Stimulated activated CD4-positive, alpha-beta T cell treated with anti-CD3 and anti-CD28 coated beads, TNF-alpha, amount 100 ng/mL, for 1 hour (primary cell): ENCODE measurements around the gene B3GALT6.
"Not testable (repeated sequence)": the region's sequence is repeated elsewhere in the genome, so short reads cannot be mapped to it uniquely, and the experiment has no call there.

ENCODE experiments used
- DNase-seq, 3 donors: peaks; one replicate each; pipeline ENCODE4 v3.0.0-alpha.2; 2020; ENCODE audit warnings: low read depth in 3 of 3, low spot score in 1 of 3

Gene B3GALT6

GRCh38 chr1:1242461-1243265 is 10.6 kb downstream of the B3GALT6 start:
- DNase-seq: no peak

GRCh38 chr1:1243266-1243660 is 11.2 kb downstream of the B3GALT6 start:
- no peak for DNase-seq

- no peak for DNase-seq
These were observed 11.8 kb downstream of the B3GALT6 start for GRCh38 chr1:1243807-1244191.

GRCh38 chr1:1244192-1244811 is 12.3 kb downstream of the B3GALT6 start:
- DNase-seq: no peak

- DNase-seq: no peak
These were observed 13.3 kb downstream of the B3GALT6 start for GRCh38 chr1:1245178-1245816.

GRCh38 chr1:1245817-1246576 is 14.0 kb downstream of the B3GALT6 start:
- no peak for DNase-seq

GRCh38 chr1:1246577-1247340 is 14.7 kb downstream of the B3GALT6 start, which contains the start of gene C1QTNF12:
Gene C1QTNF12 (minus strand): TSS chr1:1246722. CDS start chr1:1246690, 32 bp downstream.
- no peak for DNase-seq

- DNase-seq: no peak
These were observed 15.4 kb downstream of the B3GALT6 start for GRCh38 chr1:1247341-1247913.

- DNase-seq: not testable (repeated sequence)
These were observed 16.2 kb downstream of the B3GALT6 start for GRCh38 chr1:1248009-1248913.

GRCh38 chr1:1250786-1251284 is 18.8 kb downstream of the B3GALT6 start:
- DNase-seq: peak; percentile 31 to 54 (median 37)

GRCh38 chr1:1253314-1253713 is 21.3 kb downstream of the B3GALT6 start:
- DNase-seq: no peak

- no peak for DNase-seq
These were observed 22.1 kb downstream of the B3GALT6 start for GRCh38 chr1:1253972-1254666.

- DNase-seq: no peak
These were observed 22.6 kb downstream of the B3GALT6 start for GRCh38 chr1:1254667-1254998.

GRCh38 chr1:1255078-1255477 is 23.0 kb downstream of the B3GALT6 start:
- DNase-seq: no peak

- DNase-seq: no peak
These were observed 23.6 kb downstream of the B3GALT6 start for GRCh38 chr1:1255611-1256010.

- DNase-seq: no peak
These were observed 25.2 kb downstream of the B3GALT6 start for GRCh38 chr1:1256956-1257871.

- DNase-seq: no peak
These were observed 27.1 kb downstream of the B3GALT6 start for GRCh38 chr1:1259119-1259488.

- DNase-seq: no peak
These were observed 27.5 kb downstream of the B3GALT6 start for GRCh38 chr1:1259540-1259939.
